Smooth muscle cell (in vitro differentiated cells): ENCODE measurements around the gene RPGR. TPM values are rescaled to one million over a fixed set of nuclear protein-coding genes. Genes with fewer than 3 reads are reported as not detected.

Experiments
- DNase-seq: peaks from one replicate; lab custom pipeline; 2025; ENCODE audit not compliant: unreplicated experiment; lab: John Stamatoyannopoulos, UW
- H2AFZ ChIP-seq: fragments of 200-600 bp; sonication (generic); 2 replicates; pipeline ENCODE4 v1.6.0; 2016; ENCODE audit warnings: antibody characterized with exemption, low read depth, mild to moderate bottlenecking
- H3F3A ChIP-seq: fragments of 200-600 bp; sonication (generic); 2 replicates; pipeline ENCODE4 v1.6.0; 2017; ENCODE audit warnings: antibody characterized with exemption, low read depth
- H3K27ac ChIP-seq: fragments of 200-600 bp; sonication (generic); 2 replicates; pipeline ENCODE4 v1.5.1; 2016; ENCODE audit warnings: low read depth, mild to moderate bottlenecking
- H3K27me3 ChIP-seq: fragments of 200-600 bp; sonication (generic); 2 replicates; pipeline ENCODE4 v1.6.1; 2016; ENCODE audit warnings: low read depth, mild to moderate bottlenecking
- H3K36me3 ChIP-seq: fragments of 200-600 bp; sonication (generic); 2 replicates; pipeline ENCODE4 v1.5.1; 2016; ENCODE audit warnings: low read depth
- H3K4me1 ChIP-seq: fragments of 200-600 bp; sonication (generic); 2 replicates; pipeline ENCODE4 v1.5.1; 2016; ENCODE audit warnings: low read depth
- H3K4me2 ChIP-seq: fragments of 200-600 bp; sonication (generic); 2 replicates; pipeline ENCODE4 v1.6.0; 2016; ENCODE audit warnings: mild to moderate bottlenecking
- H3K4me3 ChIP-seq: fragments of 200-600 bp; sonication (generic); 2 replicates; pipeline ENCODE4 v1.5.1; 2016; ENCODE audit warnings: mild to moderate bottlenecking
- H3K79me2 ChIP-seq: fragments of 200-600 bp; sonication (generic); 2 replicates; pipeline ENCODE4 v1.6.0; 2016; ENCODE audit warnings: low read depth, mild to moderate bottlenecking
- H3K9ac ChIP-seq: fragments of 200-600 bp; sonication (generic); 2 replicates; pipeline ENCODE4 v1.6.0; 2016; ENCODE audit warnings: low read depth
- H3K9me3 ChIP-seq: fragments of 200-600 bp; sonication (generic); replicated peaks from 2 replicates; pipeline ENCODE4 v1.5.1; 2016; ENCODE audit warnings: low read depth
- H4K20me1 ChIP-seq: fragments of 200-600 bp; sonication (generic); 2 replicates; pipeline ENCODE4 v1.6.0; 2016; ENCODE audit warnings: low read depth
- WGBS: methylation state at CpG from one replicate; pipeline ENCODE4 v1.1.7; 2016; ENCODE audit warnings: low lambda C conversion rate; 5-methylcytosine and 5-hydroxymethylcytosine counted together
- polyA plus RNA-seq: library from polyadenylated mRNA; unstranded; fragments of >200 nt; fragmentation: Nextera tagmentation; extraction: Ambion mirVana; gene quantifications from 2 replicates; pipeline ENCODE4 v1.2.1, GENCODE V29; 2016
- total RNA-seq: library from RNA; depleted of rRNA; stranded (reverse); fragments of >200 nt; gene quantifications from 2 replicates; pipeline ENCODE4 v1.2.3, GENCODE V29; 2014
- TF ChIP-seq, protein P1 (sequence below): fragments of 200-600 bp; sonication (generic); IDR thresholded peaks from 2 replicates; pipeline ENCODE4 v1.5.1; 2017; ENCODE audit warnings: borderline replicate concordance, mild to moderate bottlenecking, antibody characterized with exemption; ENCODE audit not compliant: insufficient read depth, poor library complexity, severe bottlenecking

The RPGR gene
- total and polyA plus RNA-seq, 2 experiments from 2014 or later, result 2.4 to 11.5 TPM

- TF ChIP-seq, protein P1, sequence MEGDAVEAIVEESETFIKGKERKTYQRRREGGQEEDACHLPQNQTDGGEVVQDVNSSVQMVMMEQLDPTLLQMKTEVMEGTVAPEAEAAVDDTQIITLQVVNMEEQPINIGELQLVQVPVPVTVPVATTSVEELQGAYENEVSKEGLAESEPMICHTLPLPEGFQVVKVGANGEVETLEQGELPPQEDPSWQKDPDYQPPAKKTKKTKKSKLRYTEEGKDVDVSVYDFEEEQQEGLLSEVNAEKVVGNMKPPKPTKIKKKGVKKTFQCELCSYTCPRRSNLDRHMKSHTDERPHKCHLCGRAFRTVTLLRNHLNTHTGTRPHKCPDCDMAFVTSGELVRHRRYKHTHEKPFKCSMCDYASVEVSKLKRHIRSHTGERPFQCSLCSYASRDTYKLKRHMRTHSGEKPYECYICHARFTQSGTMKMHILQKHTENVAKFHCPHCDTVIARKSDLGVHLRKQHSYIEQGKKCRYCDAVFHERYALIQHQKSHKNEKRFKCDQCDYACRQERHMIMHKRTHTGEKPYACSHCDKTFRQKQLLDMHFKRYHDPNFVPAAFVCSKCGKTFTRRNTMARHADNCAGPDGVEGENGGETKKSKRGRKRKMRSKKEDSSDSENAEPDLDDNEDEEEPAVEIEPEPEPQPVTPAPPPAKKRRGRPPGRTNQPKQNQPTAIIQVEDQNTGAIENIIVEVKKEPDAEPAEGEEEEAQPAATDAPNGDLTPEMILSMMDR, result peak; percentile 19
- Histone ChIP-seq H3K79me2 (no peaks in the 10 kb centered on the region), H4K20me1 (no peaks in the 10 kb centered on the region), H2AFZ (no peak overlapping the region), H3K27me3 (no peaks in the 10 kb centered on the region), H3K9ac (no peak overlapping the region), H3K4me1 (no peaks in the 10 kb centered on the region), H3F3A (no peaks in the 10 kb centered on the region), H3K27ac (no peak overlapping the region), H3K36me3 (no peaks in the 10 kb centered on the region), H3K4me2 (no peak overlapping the region), H3K9me3 (no peaks in the 10 kb centered on the region), H3K4me3 (no peak overlapping the region)
- WGBS, result 35% methylated on average over 4 of the region's 4 CpGs
- no peak for DNase-seq
Measured at GRCh38 chrX:38260231-38260630, 67.1 kb downstream of the RPGR start.

DNA sequence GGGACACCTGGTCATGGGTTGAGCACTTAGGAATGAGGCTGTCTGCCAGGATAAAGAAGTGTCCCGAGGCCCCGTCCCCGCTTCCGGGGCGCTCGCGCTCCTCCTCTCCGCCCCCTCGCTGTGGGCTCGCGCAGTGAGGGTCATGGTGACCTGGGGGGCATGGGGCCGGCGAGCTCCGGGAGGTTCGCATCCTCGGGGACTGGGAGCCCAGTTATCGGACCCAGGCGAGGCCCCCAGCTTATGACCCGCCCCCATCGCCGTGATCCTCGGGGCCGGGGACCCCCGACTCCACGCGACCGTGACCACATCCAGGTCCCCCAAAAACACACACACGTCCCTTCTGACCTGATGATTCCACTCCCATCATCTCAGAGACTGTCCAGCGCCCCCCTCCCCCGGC is 71.3 kb downstream of the RPGR start:
- TF ChIP-seq, protein P1, result no peak
- no peaks in the 10 kb centered on the region for H3K27me3 ChIP-seq
- no peak for DNase-seq

DNA sequence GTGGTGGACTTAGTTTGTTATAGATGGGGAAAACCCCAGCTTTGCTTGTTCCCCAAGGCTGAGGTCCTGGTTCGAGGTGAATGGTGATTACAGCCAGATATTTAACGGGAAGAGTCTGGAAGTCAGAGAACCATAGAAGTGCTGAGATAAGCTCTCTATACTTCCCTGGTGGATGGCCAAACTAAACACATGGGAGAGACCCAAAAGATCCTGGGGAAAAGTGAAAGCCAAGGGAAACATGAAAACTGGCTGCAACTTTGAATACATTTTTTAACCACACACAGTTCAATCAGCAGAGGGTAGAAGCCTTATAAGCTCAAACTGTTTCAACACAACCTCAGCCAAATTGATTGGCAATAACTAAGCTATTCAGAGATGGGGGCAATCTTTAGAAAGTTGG is 77.3 kb downstream of the RPGR start:
- H3F3A ChIP-seq, result no peaks in the 10 kb centered on the region
- 50% methylated on average over 2 of the region's 2 CpGs for WGBS
- no peak for DNase-seq

More for the DNA sequence above, 71.3 kb downstream of the RPGR start:
- H2AFZ ChIP-seq, result no peak overlapping the region
- H3K36me3 ChIP-seq, result no peaks in the 10 kb centered on the region
- 93% methylated on average over 25 of the region's 30 CpGs for WGBS
- H3F3A ChIP-seq, result no peaks in the 10 kb centered on the region
- no peaks in the 10 kb centered on the region for H3K9me3 ChIP-seq
- H4K20me1 ChIP-seq, result no peaks in the 10 kb centered on the region
- H3K4me3 ChIP-seq, result no peak overlapping the region
- no peaks in the 10 kb centered on the region for H3K4me1 ChIP-seq
- no peak overlapping the region for H3K27ac ChIP-seq
- H3K79me2 ChIP-seq, result no peaks in the 10 kb centered on the region
- no peak overlapping the region for H3K4me2 ChIP-seq
- no peak overlapping the region for H3K9ac ChIP-seq

DNA sequence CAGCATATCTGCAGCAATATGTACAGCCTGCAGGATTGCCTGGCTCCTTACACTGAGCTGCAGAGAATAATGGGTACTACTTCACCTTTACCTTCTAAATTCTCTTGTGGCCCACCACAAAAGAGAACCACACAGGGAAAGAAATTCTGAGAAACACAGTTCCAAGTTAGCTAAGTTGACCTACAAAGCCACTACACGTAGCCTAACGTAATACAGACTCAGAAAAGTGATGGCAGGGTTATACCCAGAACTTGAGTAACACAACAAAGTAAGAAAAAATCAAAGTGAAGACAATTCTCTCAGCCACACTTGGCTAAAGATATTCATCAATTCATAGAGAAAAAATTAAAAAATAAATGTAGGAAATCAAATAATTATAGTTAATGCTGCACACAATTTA is 80.3 kb downstream of the RPGR start:
- Histone ChIP-seq H2AFZ (no peak overlapping the region), H3K27ac (no peak overlapping the region), H3K36me3 (no peaks in the 10 kb centered on the region), H3K9me3 (no peaks in the 10 kb centered on the region), H4K20me1 (no peaks in the 10 kb centered on the region), H3K27me3 (no peaks in the 10 kb centered on the region), H3K9ac (no peak overlapping the region), H3K4me3 (no peak overlapping the region), H3K4me1 (no peaks in the 10 kb centered on the region), H3K4me2 (no peak overlapping the region), H3K79me2 (no peaks in the 10 kb centered on the region), H3F3A (no peaks in the 10 kb centered on the region)
- TF ChIP-seq, protein P1, result no peak
- 79% methylated on average over 2 of the region's 2 CpGs for WGBS
- no peak for DNase-seq

More for the DNA sequence above, 77.3 kb downstream of the RPGR start:
- H3K4me2 ChIP-seq, result no peak overlapping the region
- TF ChIP-seq, protein P1, result no peak
- no peak overlapping the region for H3K4me3 ChIP-seq
- no peaks in the 10 kb centered on the region for H3K4me1 ChIP-seq
- no peak overlapping the region for H3K9ac ChIP-seq
- H2AFZ ChIP-seq, result no peak overlapping the region
- H3K36me3 ChIP-seq, result no peaks in the 10 kb centered on the region
- no peaks in the 10 kb centered on the region for H3K79me2 ChIP-seq
- H3K27me3 ChIP-seq, result no peaks in the 10 kb centered on the region
- no peak overlapping the region for H3K27ac ChIP-seq
- no peaks in the 10 kb centered on the region for H4K20me1 ChIP-seq
- no peaks in the 10 kb centered on the region for H3K9me3 ChIP-seq
